Fibroblast of skin of left biceps (primary cell): ENCODE measurements around the gene SLC38A6.

Experiments used
- DNase-seq, 2 experiments: peaks; one replicate each; pipeline ENCODE4 v3.0.0-alpha.2; 2013; ENCODE audit warnings: low read depth in 2 of 2

SLC38A6 gene

GRCh38 chr14:60977847-60978246 is 3.2 kb upstream of the SLC38A6 start:
- DNase-seq: no peak

GRCh38 chr14:60981633-60982455 is 799 bp downstream of the SLC38A6 start:
- DNase-seq: peak; percentile 52 to 56

- DNase-seq: no peak
Measured at GRCh38 chr14:60984196-60984595, 3.2 kb downstream of the SLC38A6 start.

GRCh38 chr14:60986500-60986899 is 5.5 kb downstream of the SLC38A6 start:
- DNase-seq: no peak

GRCh38 chr14:60989599-60989998 is 8.6 kb downstream of the SLC38A6 start:
- no peak for DNase-seq

- DNase-seq: no peak
Measured at GRCh38 chr14:60998617-60999016, 17.6 kb downstream of the SLC38A6 start.

- no peak for DNase-seq
Measured at GRCh38 chr14:60999536-60999935, 18.5 kb downstream of the SLC38A6 start.

GRCh38 chr14:61003571-61003970 is 22.5 kb downstream of the SLC38A6 start:
- DNase-seq: peak in 1 of 2 experiments; percentile 10

GRCh38 chr14:61019537-61019936 is 38.5 kb downstream of the SLC38A6 start:
- DNase-seq: no peak

- DNase-seq: peak; percentile 47 to 51
Measured at GRCh38 chr14:61025251-61026223, 44.5 kb downstream of the SLC38A6 start.

- DNase-seq: no peak
Measured at GRCh38 chr14:61026526-61026925, 45.5 kb downstream of the SLC38A6 start.

GRCh38 chr14:61031026-61031425 is 50.0 kb downstream of the SLC38A6 start:
- DNase-seq: no peak

- peak; percentile 64 to 67 for DNase-seq
Measured at GRCh38 chr14:61033054-61033453, 52.0 kb downstream of the SLC38A6 start.

GRCh38 chr14:61033855-61034254 is 52.8 kb downstream of the SLC38A6 start:
- DNase-seq: no peak

GRCh38 chr14:61034416-61035120 is 53.5 kb downstream of the SLC38A6 start:
- no peak for DNase-seq

- DNase-seq: no peak
Measured at GRCh38 chr14:61037215-61037614, 56.2 kb downstream of the SLC38A6 start.

GRCh38 chr14:61041704-61042103 is 60.7 kb downstream of the SLC38A6 start:
- DNase-seq: no peak

GRCh38 chr14:61042220-61042619 is 61.2 kb downstream of the SLC38A6 start:
- DNase-seq: no peak

GRCh38 chr14:61043506-61043905 is 62.5 kb downstream of the SLC38A6 start:
- DNase-seq: no peak

GRCh38 chr14:61047021-61047420 is 66.0 kb downstream of the SLC38A6 start:
- no peak for DNase-seq

GRCh38 chr14:61048640-61049039 is 67.6 kb downstream of the SLC38A6 start:
- DNase-seq: peak in 1 of 2 experiments; percentile 33

- no peak for DNase-seq
Measured at GRCh38 chr14:61050417-61050816, 69.4 kb downstream of the SLC38A6 start.
